Neural cell (in vitro differentiated cells): ENCODE data around the gene TIMM22. TPM values are rescaled to one million over a fixed set of nuclear protein-coding genes. Genes with fewer than 3 reads are reported as not detected.

Experiments used
- H2AFZ ChIP-seq: fragments of 200-600, 300-800 bp; sonication (generic), shearing (Covaris generic); 2 replicates; pipeline ENCODE4 v1.6.0; 2014; ENCODE audit warnings: low read depth, mild to moderate bottlenecking, antibody characterized with exemption, low read length, moderate library complexity
- H3F3A ChIP-seq: fragments of 200-600 bp; shearing (Covaris generic); 2 replicates; pipeline ENCODE4 v1.6.1; 2016; ENCODE audit warnings: mild to moderate bottlenecking, moderate library complexity, mixed read lengths, antibody characterized with exemption, low read length; ENCODE audit not compliant: insufficient read depth, poor library complexity, severe bottlenecking
- H3K27ac ChIP-seq: fragments of 200-600, 300-800 bp; sonication (generic), shearing (Covaris generic); 2 replicates; pipeline ENCODE4 v1.5.1; 2014; ENCODE audit warnings: mild to moderate bottlenecking, low read length, moderate library complexity
- H3K27me3 ChIP-seq: fragments of 300-800, 200-600 bp; sonication (generic), shearing (Covaris generic); 2 replicates; pipeline ENCODE4 v1.6.0; 2014; ENCODE audit warnings: mild to moderate bottlenecking, low read depth, low read length, moderate library complexity; ENCODE audit not compliant: insufficient read depth
- H3K36me3 ChIP-seq: fragments of 300-800, 200-600 bp; sonication (generic), shearing (Covaris generic); 2 replicates; pipeline ENCODE4 v1.5.1; 2014; ENCODE audit warnings: mild to moderate bottlenecking, antibody characterized with exemption, low read length, moderate library complexity; ENCODE audit not compliant: insufficient read depth
- H3K4me2 ChIP-seq: fragments of 300-800, 200-600 bp; sonication (generic), shearing (Covaris generic); 2 replicates; pipeline ENCODE4 v1.6.0; 2014; ENCODE audit warnings: mild to moderate bottlenecking, low read length
- H3K4me3 ChIP-seq: fragments of 300-800, 200-600 bp; sonication (generic), shearing (Covaris generic); 2 replicates; pipeline ENCODE4 v1.5.1; 2014; ENCODE audit warnings: mild to moderate bottlenecking, low read length, moderate library complexity
- H3K79me2 ChIP-seq: fragments of 200-600 bp; shearing (Covaris generic); replicated peaks from 2 replicates; pipeline ENCODE4 v1.6.0; 2014; ENCODE audit warnings: mild to moderate bottlenecking, low read length, moderate library complexity; ENCODE audit not compliant: insufficient read depth
- H3K9ac ChIP-seq: fragments of 300-800, 200-600 bp; sonication (generic), shearing (Covaris generic); 2 replicates; pipeline ENCODE4 v1.6.1; 2016; ENCODE audit warnings: mild to moderate bottlenecking, low read length, mixed read lengths
- H3K9me2 ChIP-seq: fragments of 200-600 bp; shearing (Covaris generic); 2 replicates; pipeline ENCODE4 v1.6.1; 2016; ENCODE audit warnings: mild to moderate bottlenecking, low read length, mixed read lengths; ENCODE audit not compliant: insufficient read depth
- H3K9me3 ChIP-seq: fragments of 200-600, 300-800 bp; sonication (generic), shearing (Covaris generic); 2 replicates; pipeline ENCODE4 v1.6.1; 2016; ENCODE audit warnings: mild to moderate bottlenecking, mixed run types, low read length, moderate library complexity, mixed read lengths
- H4K20me1 ChIP-seq: fragments of 200-600 bp; shearing (Covaris generic); 2 replicates; pipeline ENCODE4 v1.6.1; 2016; ENCODE audit warnings: mild to moderate bottlenecking, mixed run types; ENCODE audit not compliant: insufficient read depth
- EP300 ChIP-seq: fragments of 450-650 bp; conservative IDR thresholded peaks from 2 replicates; pipeline ENCODE4 v1.6.1; 2014; ENCODE audit warnings: antibody characterized with exemption, mild to moderate bottlenecking, moderate library complexity; ENCODE audit not compliant: poor library complexity, severe bottlenecking
- EZH2 ChIP-seq: fragments of 200-600, 300-800 bp; shearing (Covaris generic), sonication (generic); IDR thresholded peaks from 2 replicates; pipeline ENCODE4 v1.6.1; 2014; ENCODE audit warnings: antibody characterized with exemption, low read length, borderline replicate concordance, mild to moderate bottlenecking; ENCODE audit not compliant: insufficient read depth, poor library complexity, severe bottlenecking
- MXI1 ChIP-seq: fragments of 450-650 bp; conservative IDR thresholded peaks from 2 replicates; pipeline ENCODE4 v1.6.1; 2014; ENCODE audit warnings: antibody characterized with exemption, mild to moderate bottlenecking; ENCODE audit not compliant: poor library complexity, severe bottlenecking
- POLR2AphosphoS5 ChIP-seq: IDR thresholded peaks from 2 replicates; pipeline ENCODE4 v1.6.1; 2012
- RAD21 ChIP-seq: fragments of 450-650 bp; conservative IDR thresholded peaks from 2 replicates; pipeline ENCODE4 v1.6.1; 2014; ENCODE audit warnings: antibody characterized with exemption, mild to moderate bottlenecking, moderate library complexity
- SMC3 ChIP-seq: fragments of 450-650 bp; conservative IDR thresholded peaks from 2 replicates; pipeline ENCODE4 v1.6.1; 2014; ENCODE audit warnings: antibody characterized with exemption, mild to moderate bottlenecking, moderate library complexity; ENCODE audit not compliant: poor library complexity
- TAF1 ChIP-seq: IDR thresholded peaks from 2 replicates; pipeline ENCODE4 v1.6.1; 2012; ENCODE audit warnings: low read depth
- polyA plus RNA-seq: library from polyadenylated mRNA; depleted of rRNA; stranded (reverse); fragments of >200 nt; gene quantifications from 2 replicates; pipeline ENCODE4 v1.2.3, GENCODE V29; 2014
- TF ChIP-seq, protein P1 (sequence below): fragments of 450-650 bp; IDR thresholded peaks from 2 replicates; pipeline ENCODE4 v1.5.1; 2014; ENCODE audit warnings: antibody characterized with exemption, mild to moderate bottlenecking, moderate library complexity; ENCODE audit not compliant: poor library complexity, severe bottlenecking
- TF ChIP-seq, protein P2 (sequence below): IDR thresholded peaks from 2 replicates; pipeline ENCODE4 v1.6.1; 2012; ENCODE audit warnings: borderline replicate concordance

The TIMM22 gene
- polyA plus RNA-seq, 1 donor from 2014 or later, result 16.7 TPM

- no peaks in the 10 kb centered on the region for H3K36me3 ChIP-seq
- no peaks in the 10 kb centered on the region for H3K9me2 ChIP-seq
- H3K27ac ChIP-seq, result no peak overlapping the region
Observed at GRCh38 chr17:1033503-1033902, 36.6 kb downstream of the TIMM22 start.

GRCh38 chr17:1034652-1035210 is 37.8 kb downstream of the TIMM22 start:
- H3K9me2 ChIP-seq, result no peaks in the 10 kb centered on the region
- H3K27ac ChIP-seq, result no peak overlapping the region
- H3F3A ChIP-seq, result no peaks in the 10 kb centered on the region
- no peaks in the 10 kb centered on the region for H3K9me3 ChIP-seq
- no peak overlapping the region for H3K4me2 ChIP-seq
- H3K79me2 ChIP-seq, result no peaks in the 10 kb centered on the region
- no peaks in the 10 kb centered on the region for H4K20me1 ChIP-seq
- H2AFZ ChIP-seq, result no peak overlapping the region
- no peak overlapping the region for H3K4me3 ChIP-seq
- H3K36me3 ChIP-seq, result no peaks in the 10 kb centered on the region
- H3K27me3 ChIP-seq, result no peaks in the 10 kb centered on the region
- TF ChIP-seq TAF1, result no peak
- TF ChIP-seq RAD21, result no peak
- TF ChIP-seq, protein P1, sequence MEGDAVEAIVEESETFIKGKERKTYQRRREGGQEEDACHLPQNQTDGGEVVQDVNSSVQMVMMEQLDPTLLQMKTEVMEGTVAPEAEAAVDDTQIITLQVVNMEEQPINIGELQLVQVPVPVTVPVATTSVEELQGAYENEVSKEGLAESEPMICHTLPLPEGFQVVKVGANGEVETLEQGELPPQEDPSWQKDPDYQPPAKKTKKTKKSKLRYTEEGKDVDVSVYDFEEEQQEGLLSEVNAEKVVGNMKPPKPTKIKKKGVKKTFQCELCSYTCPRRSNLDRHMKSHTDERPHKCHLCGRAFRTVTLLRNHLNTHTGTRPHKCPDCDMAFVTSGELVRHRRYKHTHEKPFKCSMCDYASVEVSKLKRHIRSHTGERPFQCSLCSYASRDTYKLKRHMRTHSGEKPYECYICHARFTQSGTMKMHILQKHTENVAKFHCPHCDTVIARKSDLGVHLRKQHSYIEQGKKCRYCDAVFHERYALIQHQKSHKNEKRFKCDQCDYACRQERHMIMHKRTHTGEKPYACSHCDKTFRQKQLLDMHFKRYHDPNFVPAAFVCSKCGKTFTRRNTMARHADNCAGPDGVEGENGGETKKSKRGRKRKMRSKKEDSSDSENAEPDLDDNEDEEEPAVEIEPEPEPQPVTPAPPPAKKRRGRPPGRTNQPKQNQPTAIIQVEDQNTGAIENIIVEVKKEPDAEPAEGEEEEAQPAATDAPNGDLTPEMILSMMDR, result no peak
- TF ChIP-seq SMC3, result no peak
- no peak for TF ChIP-seq MXI1
- no peak for TF ChIP-seq EP300
- TF ChIP-seq POLR2AphosphoS5, result no peak
- TF ChIP-seq, protein P2, sequence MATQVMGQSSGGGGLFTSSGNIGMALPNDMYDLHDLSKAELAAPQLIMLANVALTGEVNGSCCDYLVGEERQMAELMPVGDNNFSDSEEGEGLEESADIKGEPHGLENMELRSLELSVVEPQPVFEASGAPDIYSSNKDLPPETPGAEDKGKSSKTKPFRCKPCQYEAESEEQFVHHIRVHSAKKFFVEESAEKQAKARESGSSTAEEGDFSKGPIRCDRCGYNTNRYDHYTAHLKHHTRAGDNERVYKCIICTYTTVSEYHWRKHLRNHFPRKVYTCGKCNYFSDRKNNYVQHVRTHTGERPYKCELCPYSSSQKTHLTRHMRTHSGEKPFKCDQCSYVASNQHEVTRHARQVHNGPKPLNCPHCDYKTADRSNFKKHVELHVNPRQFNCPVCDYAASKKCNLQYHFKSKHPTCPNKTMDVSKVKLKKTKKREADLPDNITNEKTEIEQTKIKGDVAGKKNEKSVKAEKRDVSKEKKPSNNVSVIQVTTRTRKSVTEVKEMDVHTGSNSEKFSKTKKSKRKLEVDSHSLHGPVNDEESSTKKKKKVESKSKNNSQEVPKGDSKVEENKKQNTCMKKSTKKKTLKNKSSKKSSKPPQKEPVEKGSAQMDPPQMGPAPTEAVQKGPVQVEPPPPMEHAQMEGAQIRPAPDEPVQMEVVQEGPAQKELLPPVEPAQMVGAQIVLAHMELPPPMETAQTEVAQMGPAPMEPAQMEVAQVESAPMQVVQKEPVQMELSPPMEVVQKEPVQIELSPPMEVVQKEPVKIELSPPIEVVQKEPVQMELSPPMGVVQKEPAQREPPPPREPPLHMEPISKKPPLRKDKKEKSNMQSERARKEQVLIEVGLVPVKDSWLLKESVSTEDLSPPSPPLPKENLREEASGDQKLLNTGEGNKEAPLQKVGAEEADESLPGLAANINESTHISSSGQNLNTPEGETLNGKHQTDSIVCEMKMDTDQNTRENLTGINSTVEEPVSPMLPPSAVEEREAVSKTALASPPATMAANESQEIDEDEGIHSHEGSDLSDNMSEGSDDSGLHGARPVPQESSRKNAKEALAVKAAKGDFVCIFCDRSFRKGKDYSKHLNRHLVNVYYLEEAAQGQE, result no peak
- no peak for TF ChIP-seq EZH2
- no peak overlapping the region for H3K9ac ChIP-seq

More at GRCh38 chr17:1033503-1033902, 36.6 kb downstream of the TIMM22 start:
- Histone ChIP-seq H3K4me3 (no peak overlapping the region), H3K9ac (no peak overlapping the region), H3K4me2 (no peak overlapping the region), H3K27me3 (no peaks in the 10 kb centered on the region), H4K20me1 (no peaks in the 10 kb centered on the region), H3F3A (no peaks in the 10 kb centered on the region), H3K79me2 (no peaks in the 10 kb centered on the region), H2AFZ (no peak overlapping the region), H3K9me3 (no peaks in the 10 kb centered on the region)
- TF ChIP-seq EZH2 (no peak), RAD21 (no peak), MXI1 (no peak), POLR2AphosphoS5 (no peak), TAF1 (no peak)
- TF ChIP-seq, protein P1, result no peak
- TF ChIP-seq, protein P2, result no peak
